ENCODE measurements around the gene TCTN3. TPM values are rescaled to one million over a fixed set of nuclear protein-coding genes. Genes with fewer than 3 reads are reported as not detected.

The TCTN3 gene
- total and polyA plus RNA-seq, 2 of the 13 experiments (the other 11 are each of a cell fraction or from before 2014, with no cell fraction given) = 53.3 to 60.0 TPM

GRCh38 chr10:95693668-95694534, at the start of gene TCTN3 (continued):
- TF ChIP-seq MBNL3 (CRISPR knock-in tag; conservative IDR thresholded peaks at IDR 0.05) (no peak), ZNF318 (CRISPR knock-in tag; IDR thresholded peaks at IDR 0.05) (no peak), ZNF12 (CRISPR knock-in tag; IDR thresholded peaks at IDR 0.05) (no peak), ZNF770 (CRISPR knock-in tag; IDR thresholded peaks at IDR 0.05) (peak; percentile 96), YEATS4 (CRISPR knock-in tag; IDR thresholded peaks at IDR 0.05; ENCODE audit: borderline replicate concordance) (peak; percentile 78), ETV5 (CRISPR knock-in tag; IDR thresholded peaks at IDR 0.05; ENCODE audit: borderline replicate concordance) (peak; percentile 87), ARID4A (CRISPR knock-in tag; IDR thresholded peaks at IDR 0.05; ENCODE audit: borderline replicate concordance) (peak; percentile 98), ZNF615 (CRISPR knock-in tag; IDR thresholded peaks at IDR 0.05; ENCODE audit: borderline replicate concordance) (no peak), MIER3 (CRISPR knock-in tag; IDR thresholded peaks at IDR 0.05; ENCODE audit: borderline replicate concordance) (peak; percentile 49; the same call in 1 of the 2 replicates), NR0B2 (CRISPR knock-in tag; IDR thresholded peaks at IDR 0.05) (0 out of 2 replicates have a peak, but pooled peaks have one; percentile 45), SAFB2 (CRISPR knock-in tag; IDR thresholded peaks at IDR 0.05; ENCODE audit: borderline replicate concordance, low read depth) (peak; percentile 62; the same call in 1 of the 2 replicates), ZNF879 (CRISPR knock-in tag; IDR thresholded peaks at IDR 0.05) (no peak)

All from HepG2 (cell line).